HG03575 (cell line): Measurements from ENCODE around the gene SLC44A2.

Source experiments
- ATAC-seq: cut with Tn5 transposase; IDR thresholded peaks from one replicate; pipeline ENCODE4 v1.9.1; 2021; ENCODE audit not compliant: unreplicated experiment, insufficient number of reproducible peaks, low FRiP score; ENCODE audit errors: extremely low read depth

Gene SLC44A2

DNA sequence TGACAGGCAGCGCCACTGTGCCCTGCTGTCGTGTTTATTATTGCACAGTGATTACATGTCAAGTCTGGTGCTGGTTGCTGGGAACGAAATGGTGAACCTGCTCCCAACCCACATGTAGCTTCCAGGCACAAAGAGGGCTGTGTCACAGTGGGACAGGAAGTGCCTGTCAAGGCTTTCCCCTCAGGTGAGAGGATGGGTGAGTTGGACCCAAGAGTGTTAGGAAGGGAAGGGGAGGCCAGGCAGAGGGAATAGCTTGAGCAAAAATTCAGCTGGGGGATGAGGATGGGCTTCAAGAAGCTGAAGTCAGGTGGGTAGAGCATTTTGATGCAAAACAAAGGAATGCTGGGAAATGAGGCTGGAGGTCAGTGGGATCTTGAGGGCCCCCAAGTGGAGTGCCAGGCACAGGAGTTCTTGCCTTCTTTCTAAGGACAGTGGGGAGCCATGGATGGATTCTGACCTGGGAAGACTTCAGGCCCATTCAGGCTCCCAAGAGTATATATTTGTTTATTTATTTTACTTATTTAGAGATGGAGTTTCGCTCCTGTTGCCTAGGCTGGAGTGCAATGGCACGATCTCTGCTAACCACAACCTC is 67.4 kb downstream of the SLC44A2 start:
- ATAC-seq: no peak
